Left colon (tissue), 2 donors: ENCODE results near the gene FTCD. TPM values are rescaled to one million over a fixed set of nuclear protein-coding genes. Genes with fewer than 3 reads are reported as not detected.
"Not testable (repeated sequence)": the region's sequence is repeated elsewhere in the genome, so short reads cannot be mapped to it uniquely, and the experiment has no call there.

Experiments
- ATAC-seq: fragments of 200-7000 bp; cut with Tn5 transposase; one replicate; pipeline ENCODE4 v1.9.1; 2020; ENCODE audit warnings: mild to moderate bottlenecking, moderate library complexity
- DNase-seq, 2 donors: peaks; one replicate each; pipeline ENCODE4 v3.0.0-alpha.2; 2020
- intact Hi-C, 2 donors: fragments of 100-400 bp; cut with DNase I in 1 of 2; cut with micrococcal nuclease in 1 of 2; formaldehyde crosslinking; loops; one replicate each; pipeline versions ENCODE4 v1.11.2 to v1.14.0; 2022; cut with DNase I, micrococcal nuclease
- total RNA-seq, 2 donors: library from RNA; stranded (reverse); fragmentation: NEBNext Ultra II Directional; extraction: Animal tissue kit (Norgen Biotek cat#: 25700); gene quantifications; one replicate each; pipeline ENCODE4 v1.2.1, GENCODE V29; 2021
- donor health status: DM: no; HTN: no; CAD: no.
- donor health status: DM: yes; HTN: yes; CAD: no.

FTCD gene
- total RNA-seq, 2 donors from 2014 or later: 0.22 to 0.52 TPM

DNA sequence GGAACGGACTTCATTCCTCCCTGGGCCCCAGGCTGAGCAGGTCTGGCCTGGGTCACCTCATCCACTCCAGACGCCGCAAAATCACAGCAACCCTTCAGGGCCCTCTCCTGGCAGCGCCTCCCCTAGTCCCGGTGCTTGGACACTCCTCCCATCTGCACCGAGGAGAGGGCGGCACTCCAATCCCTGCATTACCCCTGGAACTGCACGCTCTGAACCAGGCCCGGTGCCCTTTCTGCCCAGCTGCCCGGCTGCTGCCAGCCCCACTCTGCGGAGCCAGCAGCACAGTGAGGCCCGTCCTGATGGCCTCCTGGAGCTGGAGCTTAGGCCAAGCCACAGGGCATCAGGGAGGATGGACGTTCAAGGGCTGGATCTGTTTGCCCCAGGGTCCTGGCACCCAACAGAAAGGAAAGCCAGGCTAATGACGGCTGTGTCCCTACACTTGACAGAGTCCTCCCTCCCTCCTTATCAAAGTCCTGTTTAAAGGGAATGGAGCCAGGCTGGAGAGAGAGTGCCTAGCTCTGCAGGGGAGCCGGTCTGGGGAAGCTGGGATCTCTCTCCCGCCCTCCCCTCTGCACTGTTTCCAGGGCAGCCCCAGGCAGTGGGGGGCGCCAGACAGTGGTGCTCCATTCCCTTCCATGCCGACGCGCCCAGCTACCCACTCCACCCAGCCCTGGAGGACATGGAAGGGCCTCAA is 44.7 kb downstream of the FTCD start:
- intact Hi-C loops: loop anchor here in 1 of 2 donors (5.0 kb wide), 1 partner anchor 48 kb away; no protein-coding TSS in a partner anchor
- DNase-seq (peak; percentile 4 to 40), ATAC-seq (no peak)

- no peak for ATAC-seq
- intact Hi-C loops: loop anchor here in 1 of 2 donors (5.0 kb wide), 1 partner anchor 47 kb away; no protein-coding TSS in a partner anchor
Measured at GRCh38 chr21:46109313-46110221, 45.8 kb downstream of the FTCD start.

GRCh38 chr21:46108827-46109312 is 46.5 kb downstream of the FTCD start:
- peak; percentile 1 to 10 for DNase-seq
- intact Hi-C loops: no loop called here
- no peak for ATAC-seq

More at GRCh38 chr21:46109313-46110221, 45.8 kb downstream of the FTCD start:
- peak; percentile 1 to 21 for DNase-seq

- DNase-seq, intact Hi-C loops, ATAC-seq: not testable (repeated sequence)
Measured at GRCh38 chr21:46107376-46107775, 48.0 kb downstream of the FTCD start.

- ATAC-seq (no peak), DNase-seq (no peak)
- intact Hi-C loops: loop anchor here in 1 of 2 donors (5.0 kb wide), 1 partner anchor 137 kb away; no protein-coding TSS in a partner anchor
Measured at GRCh38 chr21:46104104-46104503, 51.3 kb downstream of the FTCD start.

DNA sequence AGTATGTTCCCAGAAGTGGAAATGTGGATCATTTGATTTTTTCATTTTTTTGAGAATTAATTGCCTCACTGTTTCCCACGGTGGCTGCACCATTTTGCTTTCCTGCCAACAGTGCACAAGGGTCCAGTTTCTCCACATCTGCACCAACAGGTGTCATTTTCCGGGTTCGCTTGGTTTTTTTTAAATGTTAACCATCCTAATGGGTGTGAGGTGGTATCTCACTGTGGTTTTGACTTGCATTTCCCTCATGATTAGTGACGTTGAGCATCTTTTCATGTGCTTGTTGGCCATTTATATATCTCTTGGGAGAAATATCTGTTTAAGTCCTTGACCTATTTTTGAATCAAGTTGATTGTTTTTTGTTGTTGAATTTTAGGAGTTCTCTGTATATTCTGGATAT is 54.5 kb downstream of the FTCD start:
- DNase-seq (no peak), ATAC-seq (no peak)
- intact Hi-C loops: loop anchor here in 1 of 2 donors (5.0 kb wide), 1 partner anchor 134 kb away; no protein-coding TSS in a partner anchor

GRCh38 chr21:46100426-46100825 is 55.0 kb downstream of the FTCD start:
- no peak for ATAC-seq
- intact Hi-C loops: loop anchor here in 1 of 2 donors (5.0 kb wide), 1 partner anchor 133 kb away; no protein-coding TSS in a partner anchor
- peak; percentile 0 to 5 for DNase-seq

- intact Hi-C loops: loop anchor here in 1 of 2 donors (5.0 kb wide), 1 partner anchor 133 kb away; no protein-coding TSS in a partner anchor
- DNase-seq (peak in 1 of 2 donors; percentile 2), ATAC-seq (no peak)
Measured at GRCh38 chr21:46100020-46100419, 55.4 kb downstream of the FTCD start.

GRCh38 chr21:46099476-46099875 is 55.9 kb downstream of the FTCD start:
- ATAC-seq (peak; percentile 78), DNase-seq (peak; percentile 38 to 44)
- intact Hi-C loops: no loop called here

DNA sequence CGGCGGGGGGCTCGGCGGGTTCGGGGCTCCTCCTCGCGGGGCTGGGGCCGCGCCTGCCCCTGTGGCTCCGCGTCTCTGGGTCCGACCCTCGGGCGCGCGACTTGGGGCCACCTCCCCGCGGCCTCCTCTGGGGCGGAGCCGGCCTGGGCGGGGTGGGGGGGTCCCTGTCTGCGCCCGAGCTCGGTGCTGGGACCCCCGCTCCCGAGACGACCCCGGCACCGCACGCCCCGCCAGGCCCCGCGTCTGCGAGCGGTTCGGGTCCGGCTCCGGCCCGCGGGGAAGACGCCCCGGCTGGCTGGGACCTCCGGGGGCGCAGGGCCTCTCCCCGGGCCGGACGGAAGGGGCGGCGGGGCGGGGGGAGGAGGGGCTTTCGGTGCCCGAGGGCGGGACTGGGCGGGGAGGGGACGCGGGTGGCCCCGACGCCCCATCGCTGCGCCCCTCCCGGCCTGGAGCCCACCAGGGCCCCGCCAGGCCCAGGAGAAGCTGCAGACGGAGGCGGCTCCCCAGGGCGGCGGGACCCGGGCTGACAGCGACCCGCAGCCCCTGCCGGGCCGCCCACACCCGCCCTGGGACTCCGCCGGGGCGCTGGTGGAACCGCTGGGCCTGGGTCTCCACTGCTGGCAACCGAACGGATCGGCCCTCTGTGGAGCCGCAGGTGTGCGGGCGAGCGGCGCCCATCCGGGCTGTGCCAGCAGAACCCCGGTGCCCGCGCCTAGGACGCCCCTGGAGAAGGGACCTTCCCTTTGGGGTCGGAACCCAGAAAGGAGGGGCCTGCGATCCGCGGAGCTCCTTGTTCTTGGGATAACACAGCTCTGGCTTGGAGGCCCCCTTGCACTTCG is 56.9 kb downstream of the FTCD start:
- no peak for ATAC-seq
- intact Hi-C loops: no loop called here
- peak in 1 of 2 donors; percentile 16 for DNase-seq

DNA sequence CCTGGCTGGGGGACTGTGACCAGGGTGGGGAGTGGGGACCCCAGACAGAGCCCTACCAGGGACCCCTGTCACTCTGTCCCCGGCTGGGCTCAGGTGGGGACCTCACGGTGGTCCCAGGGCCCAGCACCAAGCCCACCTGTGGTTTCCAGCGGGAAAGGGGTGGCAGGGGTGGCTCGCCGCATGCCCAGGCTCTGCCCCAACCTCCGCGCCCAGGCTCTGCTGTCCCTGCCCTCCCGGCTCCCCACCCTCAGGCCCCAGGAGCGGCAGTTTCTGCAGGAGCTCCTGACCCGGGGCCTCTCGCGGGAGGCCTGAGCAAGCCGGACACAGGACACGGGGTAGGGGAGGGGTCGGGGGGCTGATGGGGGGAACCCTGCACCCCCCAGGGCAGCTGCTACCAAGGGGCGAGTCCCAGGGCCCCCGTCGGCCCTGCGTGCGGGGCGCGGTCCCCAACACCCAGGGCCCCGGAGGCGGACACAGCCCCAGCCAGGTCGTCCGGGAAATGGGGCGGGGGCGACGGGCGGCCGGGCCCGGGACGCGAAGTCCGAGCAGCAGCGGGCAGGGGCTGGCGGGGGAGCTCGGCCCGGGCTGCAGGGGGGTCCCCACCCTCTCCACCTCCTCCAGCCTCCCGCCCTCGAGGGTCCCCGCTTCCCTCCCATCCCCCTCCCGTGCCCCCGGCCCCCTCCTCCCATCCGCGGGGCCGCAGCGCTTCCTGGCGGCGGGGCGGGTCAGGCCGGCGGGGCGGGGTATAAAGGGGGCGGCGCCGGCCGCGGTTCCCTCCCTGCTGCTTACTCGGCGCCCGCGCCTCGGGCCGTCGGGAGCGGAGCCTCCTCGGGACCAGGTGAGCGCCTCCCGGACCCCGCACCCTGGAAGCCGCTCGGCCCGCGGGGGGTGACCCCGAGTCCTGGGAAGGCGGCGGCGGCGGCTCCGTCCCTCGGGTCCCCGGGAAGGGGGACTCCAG is 57.8 kb downstream of the FTCD start, which contains the start of gene COL6A2:
TSS of gene COL6A2 (plus strand) at position 777 of the 958 bp plus-strand sequence.
- intact Hi-C loops: no loop called here
- ATAC-seq: peak; percentile 75
- peak; percentile 40 to 56 for DNase-seq

DNA sequence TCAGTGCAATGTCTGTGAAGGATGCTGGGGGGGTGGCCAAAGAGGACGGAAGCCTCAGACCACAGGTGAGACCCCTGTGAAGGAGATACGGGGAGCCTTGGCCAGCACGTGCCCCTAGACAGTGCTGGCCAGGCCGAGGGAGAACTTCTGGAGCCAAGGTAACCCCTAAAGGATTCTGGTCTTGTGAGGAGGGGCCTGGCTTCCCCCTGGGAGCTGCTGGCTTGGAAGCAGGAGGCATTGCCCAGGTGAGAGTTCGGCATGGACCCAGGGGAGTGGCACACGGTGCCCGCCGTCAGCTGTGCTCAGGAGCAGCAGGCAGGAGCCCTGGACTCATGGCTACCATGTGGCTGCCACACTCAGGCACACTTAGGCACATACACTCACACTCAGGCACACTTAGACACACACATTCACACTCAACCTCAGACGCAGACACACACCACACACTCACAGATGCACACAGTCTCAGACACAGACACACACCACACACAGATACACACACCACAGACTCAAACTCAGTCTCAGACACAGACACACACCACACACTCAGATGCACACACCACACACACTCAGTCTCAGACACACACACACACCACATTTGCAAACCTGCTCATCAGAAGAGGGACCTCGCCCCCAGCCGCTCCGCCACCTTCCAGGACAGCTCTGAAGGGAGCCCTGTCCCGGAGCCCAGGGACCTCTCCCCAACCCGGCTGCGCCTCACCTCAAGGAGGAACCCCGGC is 58.6 kb downstream of the FTCD start:
- no peak for ATAC-seq
- DNase-seq: peak in 1 of 2 donors; percentile 3
- intact Hi-C loops: no loop called here

DNA sequence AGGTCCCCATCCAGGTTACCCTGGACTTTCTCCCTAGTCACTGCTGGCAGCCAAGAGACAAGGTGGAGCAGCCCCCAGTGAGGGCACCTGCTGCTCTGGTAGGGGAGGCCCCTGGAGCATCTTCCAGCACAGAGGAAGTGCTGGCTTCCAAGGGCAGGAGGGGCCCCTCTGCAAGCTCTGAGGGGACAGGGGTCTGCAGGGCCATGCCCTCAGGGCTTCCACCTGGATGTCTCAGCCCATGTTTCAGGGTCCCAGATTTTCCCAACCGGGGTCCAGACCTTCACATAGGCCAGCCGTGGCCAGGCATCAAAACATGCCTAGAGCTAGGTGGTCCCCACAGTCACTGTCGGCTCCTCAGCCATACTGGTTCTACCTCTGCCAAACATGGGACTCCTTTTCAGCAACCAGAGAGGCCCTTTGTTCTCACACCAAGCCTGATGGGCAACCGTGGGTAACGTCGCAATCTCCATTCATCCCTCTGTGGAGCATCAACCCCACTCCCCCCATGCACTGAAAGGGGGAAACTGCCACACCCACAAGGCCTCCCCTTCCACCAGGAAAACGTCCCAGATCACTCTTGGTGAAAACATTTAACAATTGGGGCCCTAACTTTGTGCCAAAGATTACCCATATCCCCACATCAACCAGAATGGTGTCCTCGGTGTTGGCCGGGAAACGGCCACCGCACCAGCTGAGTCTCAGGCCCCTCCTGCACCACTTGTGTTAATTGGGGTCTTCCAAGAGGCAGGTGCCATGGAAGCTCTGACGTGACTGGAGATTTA is 59.4 kb downstream of the FTCD start:
- intact Hi-C loops: no loop called here
- DNase-seq: peak in 1 of 2 donors; percentile 2
- no peak for ATAC-seq

- peak in 1 of 2 donors; percentile 1 for DNase-seq
- intact Hi-C loops: no loop called here
- no peak for ATAC-seq
Measured at GRCh38 chr21:46095083-46095719, 60.2 kb downstream of the FTCD start.

DNA sequence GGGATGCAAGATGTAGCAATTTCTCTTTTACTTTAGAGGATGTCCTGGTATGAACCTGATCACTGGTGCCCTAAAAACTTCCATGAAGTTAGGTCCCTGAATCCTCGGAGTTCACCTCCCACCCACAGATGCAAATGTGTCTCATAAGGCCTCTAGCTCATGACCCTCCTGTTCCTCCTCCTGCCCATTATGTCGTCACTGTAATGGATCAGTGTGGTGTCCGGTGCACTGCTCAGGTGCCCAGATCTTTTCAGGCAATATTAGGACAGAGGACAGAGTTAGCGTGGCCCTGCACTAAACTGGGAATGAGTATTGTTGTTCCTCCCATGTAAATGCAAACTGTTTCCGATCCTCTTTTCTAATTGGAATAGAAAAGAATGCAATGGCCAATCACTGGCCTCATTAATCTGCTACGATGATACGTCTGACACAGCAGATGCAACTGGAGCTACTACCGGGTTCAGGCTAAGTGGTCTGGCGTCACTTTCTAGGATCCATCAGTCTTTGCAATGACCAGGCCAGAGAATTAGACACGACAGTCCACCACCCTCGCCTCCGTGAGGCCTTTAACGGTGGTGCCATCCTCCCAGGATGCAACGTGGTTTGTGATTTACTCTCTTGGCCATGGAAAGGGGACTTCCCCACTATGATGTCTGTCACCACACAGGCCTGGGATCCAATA is 60.8 kb downstream of the FTCD start:
- intact Hi-C loops: no loop called here
- no peak for DNase-seq

More for the DNA sequence above, 60.8 kb downstream of the FTCD start:
- ATAC-seq: no peak
